B cell (primary cell): ENCODE results near the gene PARVB. TPM values are rescaled to one million over a fixed set of nuclear protein-coding genes. Genes with fewer than 3 reads are reported as not detected.

Source experiments
- ATAC-seq: fragments of 200-7000 bp; cut with Tn5 transposase; one replicate; pipeline ENCODE4 v1.10.0; 2021; ENCODE audit warnings: low read depth, mild to moderate bottlenecking, moderate number of reproducible peaks, moderate library complexity
- CTCF ChIA-PET: fragments of 350-600 bp; sonication (Branson Sonifier 250); formaldehyde crosslinking; loops from one replicate; lab custom pipeline; 2021; ENCODE audit warnings: antibody characterized with exemption, inconsistent platforms; lab: Charles Lee
- POLR2A ChIA-PET: fragments of 350-600 bp; sonication (Branson Sonifier 250); formaldehyde crosslinking; loops from one replicate; lab custom pipeline; 2021; ENCODE audit warnings: antibody characterized with exemption; lab: Charles Lee
- DNase-seq: peaks from one replicate; pipeline ENCODE4 v3.0.0; 2013
- H2AFZ ChIP-seq: 2 replicates; pipeline ENCODE4 v1.6.1; 2012; ENCODE audit warnings: mild to moderate bottlenecking, low read depth, low read length; ENCODE audit not compliant: insufficient read depth, poor library complexity, severe bottlenecking
- H3K27ac ChIP-seq, 2 donors: 1 replicate in 1 of 2; 2 replicates in 1 of 2; pipeline ENCODE4 v1.5.1; 2012 to 2013; ENCODE audit warnings: low read length in 2 of 2, mild to moderate bottlenecking in 2 of 2, moderate library complexity in 1 of 2
- H3K27me3 ChIP-seq, 4 experiments: fragments of 200-600 bp in 1 of 4; sonication (generic) in 1 of 4; replicated peaks in 1 of 4; 1 replicate in 2 of 4; 2 replicates in 2 of 4; pipeline versions ENCODE4 v1.6.1 to v1.7.0; 2013 to 2016; ENCODE audit warnings: low read length in 3 of 4, mild to moderate bottlenecking in 2 of 4, mixed read lengths in 1 of 4, moderate library complexity in 1 of 4; ENCODE audit not compliant: insufficient read depth in 4 of 4, control insufficient read depth in 3 of 4; ENCODE audit errors: control extremely low read depth in 1 of 4
- H3K36me3 ChIP-seq, 2 experiments: replicated peaks in 1 of 2; 1 replicate in 1 of 2; 2 replicates in 1 of 2; pipeline versions ENCODE4 v1.6.1 to v1.7.1; 2013; ENCODE audit warnings: low read length in 1 of 2; ENCODE audit not compliant: insufficient read depth in 2 of 2, control insufficient read depth in 1 of 2; ENCODE audit errors: control extremely low read depth in 1 of 2, extremely low read depth in 1 of 2
- H3K4me1 ChIP-seq, 2 donors: fragments of 200-600 bp in 1 of 2; sonication (generic) in 1 of 2; 1 replicate in 1 of 2; 2 replicates in 1 of 2; pipeline versions ENCODE4 v1.5.1 to v1.6.1; 2013 to 2017; ENCODE audit warnings: low read length in 2 of 2; ENCODE audit not compliant: control insufficient read depth in 2 of 2, insufficient read depth in 2 of 2
- H3K4me2 ChIP-seq: replicated peaks from 2 replicates; pipeline ENCODE3; 2012; ENCODE audit warnings: mild to moderate bottlenecking, low read depth, low read length; ENCODE audit not compliant: poor library complexity, severe bottlenecking
- H3K4me3 ChIP-seq, 5 experiments: fragments of 200-600 bp in 1 of 5; sonication (generic) in 1 of 5; 1 replicate in 3 of 5; 2 replicates in 2 of 5; pipeline versions ENCODE4 v1.5.1 to v1.7.0; 2011 to 2016; ENCODE audit warnings: low read length in 4 of 5, mild to moderate bottlenecking in 4 of 5, low read depth in 2 of 5, control low read depth in 1 of 5, moderate library complexity in 1 of 5; ENCODE audit not compliant: insufficient read depth in 1 of 5; ENCODE audit errors: control extremely low read depth in 1 of 5, extremely low read depth in 1 of 5
- H3K79me2 ChIP-seq: fragments of 200-600 bp; sonication (generic); one replicate; pipeline ENCODE4 v1.6.0; 2016; ENCODE audit warnings: low read length; ENCODE audit not compliant: control insufficient read depth, insufficient read depth
- H3K9ac ChIP-seq: fragments of 200-600 bp; sonication (generic); 2 replicates; pipeline ENCODE4 v1.6.1; 2017; ENCODE audit warnings: mild to moderate bottlenecking, low read length, moderate library complexity
- H3K9me3 ChIP-seq, 3 donors: one replicate each; pipeline versions ENCODE4 v1.6.1 to v1.7.1; 2013; ENCODE audit warnings: low read length in 2 of 3; ENCODE audit not compliant: control insufficient read depth in 2 of 3, insufficient read depth in 1 of 3; ENCODE audit errors: control extremely low read depth in 1 of 3
- H4K20me1 ChIP-seq: 2 replicates; pipeline ENCODE4 v1.6.0; 2012; ENCODE audit warnings: mild to moderate bottlenecking, low read length; ENCODE audit not compliant: insufficient read depth, control insufficient read depth, poor library complexity, severe bottlenecking
- H3K27ac Mint-ChIP-seq: one replicate; pipeline ENCODE4 v1.8.0; 2021; ENCODE audit warnings: mixed read lengths
- H3K27me3 Mint-ChIP-seq: one replicate; pipeline ENCODE4 v1.8.0; 2021; ENCODE audit warnings: mixed read lengths
- H3K4me1 Mint-ChIP-seq: one replicate; pipeline ENCODE4 v1.8.0; 2021; ENCODE audit warnings: mixed read lengths
- H3K4me3 Mint-ChIP-seq: one replicate; pipeline ENCODE4 v1.8.0; 2021; ENCODE audit warnings: mixed read lengths
- H3K9me3 Mint-ChIP-seq: one replicate; pipeline ENCODE4 v1.8.0; 2022; ENCODE audit warnings: mixed read lengths; ENCODE audit not compliant: insufficient read depth
- CTCF ChIP-seq: fragments of 200-600 bp; IDR thresholded peaks from one replicate; pipeline ENCODE4 v1.8.0; 2022; ENCODE audit warnings: antibody characterized with exemption, mild to moderate bottlenecking
- EZH2 ChIP-seq: IDR thresholded peaks from 2 replicates; pipeline ENCODE4 v1.6.1; 2012; ENCODE audit warnings: borderline replicate concordance, low read depth, mild to moderate bottlenecking, moderate library complexity, low read length; ENCODE audit not compliant: insufficient read depth, poor library complexity, severe bottlenecking
- WGBS: methylation state at CpG from one replicate; pipeline ENCODE4 v1.1.5; 2013; ENCODE audit warnings: missing lambda C conversion rate; ENCODE audit not compliant: insufficient coverage; 5-methylcytosine and 5-hydroxymethylcytosine counted together
- intact Hi-C: fragments of 100-400 bp; cut with micrococcal nuclease; formaldehyde crosslinking; loops from one replicate; pipeline ENCODE4 v1.10.0; 2022
- polyA plus RNA-seq: library from polyadenylated mRNA; depleted of rRNA; stranded (reverse); fragments of >200 nt; gene quantifications from 2 replicates; pipeline ENCODE4 v1.2.3, GENCODE V29; 2012
- total RNA-seq, 2 donors: library from RNA; stranded (reverse); fragments of 120-200 nt in 1 of 2; gene quantifications; 1 replicate in 1 of 2; 2 replicates in 1 of 2; pipeline versions ENCODE4 v1.2.3 to v1.2.4, GENCODE V29; 2013 to 2022

PARVB gene
- total and polyA plus RNA-seq, 2 donors (not counting 1 experiment from before 2014, with no cell fraction given), result 48.0 to 49.4 TPM

DNA sequence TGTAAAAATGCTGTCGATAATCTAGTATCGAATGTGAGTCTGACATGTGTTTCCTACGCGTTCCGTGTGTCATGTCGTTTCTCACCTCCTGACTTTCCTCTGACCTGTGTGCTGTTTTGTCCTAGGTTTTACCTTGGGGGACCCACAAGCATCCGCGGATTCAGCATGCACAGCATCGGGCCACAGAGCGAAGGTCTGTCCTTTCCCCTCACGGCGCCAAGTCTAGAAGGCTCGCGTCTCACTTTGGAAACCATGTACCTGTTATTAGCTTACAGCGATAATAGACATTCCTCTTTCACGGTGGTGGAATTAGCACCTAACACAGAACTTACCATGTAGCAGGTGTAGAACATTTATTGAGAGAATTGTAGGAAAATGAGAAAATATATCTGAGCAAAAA is 40.3 kb upstream of the PARVB start:
- Mint-ChIP-seq H3K27ac (no peak overlapping the region), H3K4me3 (no peak overlapping the region), H3K4me1 (no peaks in the 10 kb centered on the region), H3K27me3 (no peaks in the 10 kb centered on the region), H3K9me3 (no peaks in the 10 kb centered on the region)
- no peaks in the 10 kb centered on the region for H3K27me3 ChIP-seq
- H3K4me1 ChIP-seq, result no peaks in the 10 kb centered on the region
- intact Hi-C loops, result no loop called here
- no peak overlapping the region for H2AFZ ChIP-seq
- ChIA-PET CTCF (interaction anchor here (5.2 kb wide), 1 partner anchor 9 kb away, joined by 23 read pairs; no protein-coding TSS in a partner anchor), POLR2A (no interaction called here)
- H3K79me2 ChIP-seq, result no peaks in the 10 kb centered on the region
- DNase-seq, result no peak
- no peak overlapping the region for H3K27ac ChIP-seq
- no peak overlapping the region for H3K4me2 ChIP-seq
- no peak for TF ChIP-seq EZH2
- TF ChIP-seq CTCF, result no peak
- no peaks in the 10 kb centered on the region for H3K9me3 ChIP-seq
- H3K4me3 ChIP-seq, result no peak overlapping the region
- WGBS, result over 99% methylated on average over 10 of the region's 16 CpGs
- H4K20me1 ChIP-seq, result no peaks in the 10 kb centered on the region
- no peak for ATAC-seq
- peaks cover 16 to 71% of the 10 kb centered on the region in 2 experiments for H3K36me3 ChIP-seq
- no peak overlapping the region for H3K9ac ChIP-seq

- POLR2A ChIA-PET, result no interaction called here
- Mint-ChIP-seq H3K27ac (peak overlapping the region; percentile 53), H3K9me3 (no peaks in the 10 kb centered on the region)
Observed at GRCh38 chr22:43985532-43985931, 38.6 kb upstream of the PARVB start.

More at GRCh38 chr22:43985532-43985931, 38.6 kb upstream of the PARVB start:
- Mint-ChIP-seq H3K27me3 (no peaks in the 10 kb centered on the region), H3K4me3 (no peak overlapping the region), H3K4me1 (no peaks in the 10 kb centered on the region)
- H3K27ac ChIP-seq, result no peak overlapping the region
- H4K20me1 ChIP-seq, result no peaks in the 10 kb centered on the region
- H3K4me3 ChIP-seq, result no peak overlapping the region
- no peaks in the 10 kb centered on the region for H3K79me2 ChIP-seq
- no peak overlapping the region for H3K9ac ChIP-seq
- ATAC-seq (no peak), DNase-seq (no peak)
- H3K36me3 ChIP-seq, result peaks cover 23 to 69% of the 10 kb centered on the region in 2 experiments
- H3K9me3 ChIP-seq, result no peaks in the 10 kb centered on the region
- no peak overlapping the region for H2AFZ ChIP-seq
- WGBS, result 91% methylated on average over 7 of the region's 12 CpGs
- intact Hi-C loops, result no loop called here
- H3K4me2 ChIP-seq, result no peak overlapping the region
- CTCF ChIA-PET, result interaction anchor here (16.2 kb wide), 1 partner anchor 99 kb away, joined by 691 read pairs; no protein-coding TSS in a partner anchor
- H3K27me3 ChIP-seq, result no peaks in the 10 kb centered on the region
- no peak for TF ChIP-seq CTCF
- no peak for TF ChIP-seq EZH2
- H3K4me1 ChIP-seq, result no peaks in the 10 kb centered on the region
